Thyroid gland (tissue), 4 donors: ENCODE measurements around the gene SNX8.

Experiments
- POLR2A ChIP-seq, 2 donors: fragments of 450-650 bp; IDR thresholded peaks; one replicate each; pipeline ENCODE4 v1.6.1; 2017; ENCODE audit warnings: antibody characterized with exemption in 2 of 2, mild to moderate bottlenecking in 2 of 2, moderate library complexity in 1 of 2
- TF ChIP-seq, protein P1 (sequence below), 6 experiments: fragments of 200-600 bp in 3 of 6; fragments of 450-650 bp in 3 of 6; sonication (generic) in 3 of 6; IDR thresholded peaks; one replicate each; pipeline ENCODE4 v1.5.1; 2016 to 2019; ENCODE audit warnings: antibody characterized with exemption in 6 of 6, mild to moderate bottlenecking in 2 of 6, inconsistent platforms in 1 of 6, moderate library complexity in 1 of 6

DNA sequence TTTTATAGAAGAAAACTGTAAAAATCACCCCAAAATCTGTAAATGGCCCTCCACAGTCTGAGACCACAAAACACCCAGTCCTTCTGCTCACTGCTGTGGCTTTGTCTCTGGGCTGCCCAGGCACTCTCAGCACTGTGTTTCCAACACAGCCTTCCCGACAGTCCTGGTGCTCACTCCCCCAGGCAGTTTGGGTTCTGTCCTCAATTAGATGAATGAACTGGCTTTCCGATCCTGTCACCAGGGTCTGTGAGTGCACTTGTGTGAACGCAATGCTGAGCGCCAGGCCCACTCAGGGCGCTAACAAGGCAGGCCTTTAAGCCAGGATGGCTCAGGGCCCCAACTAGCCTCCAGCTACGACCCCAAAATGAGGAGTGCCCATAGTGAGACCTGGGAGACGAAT is 84.8 kb downstream of the SNX8 start:
- TF ChIP-seq, protein P1, sequence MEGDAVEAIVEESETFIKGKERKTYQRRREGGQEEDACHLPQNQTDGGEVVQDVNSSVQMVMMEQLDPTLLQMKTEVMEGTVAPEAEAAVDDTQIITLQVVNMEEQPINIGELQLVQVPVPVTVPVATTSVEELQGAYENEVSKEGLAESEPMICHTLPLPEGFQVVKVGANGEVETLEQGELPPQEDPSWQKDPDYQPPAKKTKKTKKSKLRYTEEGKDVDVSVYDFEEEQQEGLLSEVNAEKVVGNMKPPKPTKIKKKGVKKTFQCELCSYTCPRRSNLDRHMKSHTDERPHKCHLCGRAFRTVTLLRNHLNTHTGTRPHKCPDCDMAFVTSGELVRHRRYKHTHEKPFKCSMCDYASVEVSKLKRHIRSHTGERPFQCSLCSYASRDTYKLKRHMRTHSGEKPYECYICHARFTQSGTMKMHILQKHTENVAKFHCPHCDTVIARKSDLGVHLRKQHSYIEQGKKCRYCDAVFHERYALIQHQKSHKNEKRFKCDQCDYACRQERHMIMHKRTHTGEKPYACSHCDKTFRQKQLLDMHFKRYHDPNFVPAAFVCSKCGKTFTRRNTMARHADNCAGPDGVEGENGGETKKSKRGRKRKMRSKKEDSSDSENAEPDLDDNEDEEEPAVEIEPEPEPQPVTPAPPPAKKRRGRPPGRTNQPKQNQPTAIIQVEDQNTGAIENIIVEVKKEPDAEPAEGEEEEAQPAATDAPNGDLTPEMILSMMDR (IDR thresholded peaks at IDR 0.05), result no peak
- no peak for TF ChIP-seq POLR2A (IDR thresholded peaks at IDR 0.05)
